Stomach smooth muscle (tissue), 2 donors: Measurements from ENCODE around the gene SGMS2.

Experiments
- H3K27ac ChIP-seq: one replicate; pipeline ENCODE4 v1.7.0; 2013; ENCODE audit warnings: mild to moderate bottlenecking, low read length, inconsistent platforms
- H3K27me3 ChIP-seq, 2 donors: one replicate each; pipeline ENCODE4 v1.7.0; 2013; ENCODE audit warnings: low read length in 2 of 2; ENCODE audit not compliant: insufficient read depth in 2 of 2, control insufficient read depth in 1 of 2
- H3K36me3 ChIP-seq, 2 donors: one replicate each; pipeline ENCODE4 v1.7.0; 2013; ENCODE audit warnings: low read length in 2 of 2; ENCODE audit not compliant: control insufficient read depth in 2 of 2, insufficient read depth in 2 of 2
- H3K4me1 ChIP-seq: one replicate; pipeline ENCODE4 v1.7.0; 2013; ENCODE audit warnings: low read length; ENCODE audit not compliant: control insufficient read depth, insufficient read depth
- H3K4me3 ChIP-seq, 2 donors: one replicate each; pipeline ENCODE4 v1.7.0; 2013; ENCODE audit warnings: low read length in 2 of 2
- H3K9ac ChIP-seq, 2 donors: one replicate each; pipeline ENCODE4 v1.7.0; 2013; ENCODE audit warnings: low read length in 2 of 2, mild to moderate bottlenecking in 1 of 2
- H3K9me3 ChIP-seq, 2 donors: one replicate each; pipeline ENCODE4 v1.7.0; 2013; ENCODE audit warnings: low read length in 2 of 2; ENCODE audit not compliant: control insufficient read depth in 2 of 2
- donor health status: healthy.
- donor health status: Pancreatic carcinoma.

Gene SGMS2

GRCh38 chr4:107804956-107805355, 19.8 kb upstream of the SGMS2 start:
- Histone ChIP-seq H3K27me3 (no peaks in the 10 kb centered on the region), H3K4me3 (no peak overlapping the region), H3K9ac (no peak overlapping the region), H3K36me3 (no peaks in the 10 kb centered on the region), H3K27ac (no peak overlapping the region), H3K9me3 (no peaks in the 10 kb centered on the region), H3K4me1 (no peaks in the 10 kb centered on the region)

GRCh38 chr4:107806196-107806595, 18.5 kb upstream of the SGMS2 start:
- Histone ChIP-seq H3K27ac (no peak overlapping the region), H3K9ac (no peak overlapping the region), H3K36me3 (no peaks in the 10 kb centered on the region), H3K9me3 (no peaks in the 10 kb centered on the region), H3K27me3 (no peaks in the 10 kb centered on the region), H3K4me1 (no peaks in the 10 kb centered on the region), H3K4me3 (no peak overlapping the region)

- H3K9me3 ChIP-seq, result no peaks in the 10 kb centered on the region
- no peaks in the 10 kb centered on the region for H3K27me3 ChIP-seq
- no peak overlapping the region for H3K9ac ChIP-seq
- H3K27ac ChIP-seq, result no peak overlapping the region
- no peaks in the 10 kb centered on the region for H3K4me1 ChIP-seq
- H3K4me3 ChIP-seq, result no peak overlapping the region
- no peaks in the 10 kb centered on the region for H3K36me3 ChIP-seq
These were observed 16.2 kb upstream of the SGMS2 start for GRCh38 chr4:107808572-107808971.

GRCh38 chr4:107809210-107809609, 15.5 kb upstream of the SGMS2 start:
- Histone ChIP-seq H3K27ac (no peak overlapping the region), H3K9ac (no peak overlapping the region), H3K4me3 (no peak overlapping the region), H3K27me3 (no peaks in the 10 kb centered on the region), H3K36me3 (no peaks in the 10 kb centered on the region), H3K9me3 (no peaks in the 10 kb centered on the region), H3K4me1 (no peaks in the 10 kb centered on the region)

- Histone ChIP-seq H3K4me1 (no peaks in the 10 kb centered on the region), H3K36me3 (no peaks in the 10 kb centered on the region), H3K9ac (no peak overlapping the region), H3K27ac (no peak overlapping the region), H3K9me3 (no peaks in the 10 kb centered on the region), H3K4me3 (no peak overlapping the region), H3K27me3 (no peaks in the 10 kb centered on the region)
These were observed 10.0 kb upstream of the SGMS2 start for GRCh38 chr4:107814758-107815157.

- Histone ChIP-seq H3K27ac (no peak overlapping the region), H3K9ac (no peak overlapping the region), H3K9me3 (no peaks in the 10 kb centered on the region), H3K4me3 (no peak overlapping the region), H3K27me3 (no peaks in the 10 kb centered on the region), H3K36me3 (no peaks in the 10 kb centered on the region), H3K4me1 (no peaks in the 10 kb centered on the region)
These were observed 9.6 kb upstream of the SGMS2 start for GRCh38 chr4:107815158-107815557.

- no peaks in the 10 kb centered on the region for H3K27me3 ChIP-seq
- H3K4me3 ChIP-seq, result no peak overlapping the region
- H3K9ac ChIP-seq, result no peak overlapping the region
- no peaks in the 10 kb centered on the region for H3K4me1 ChIP-seq
- H3K9me3 ChIP-seq, result no peaks in the 10 kb centered on the region
- H3K27ac ChIP-seq, result no peak overlapping the region
- H3K36me3 ChIP-seq, result no peaks in the 10 kb centered on the region
These were observed 6.3 kb upstream of the SGMS2 start for GRCh38 chr4:107818301-107818910.

GRCh38 chr4:107823870-107824349, 822 bp upstream of the SGMS2 start:
- Histone ChIP-seq H3K9ac (peak overlapping the region; percentile 82 to 93), H3K4me1 (peaks cover 15% of the 10 kb centered on the region), H3K9me3 (no peaks in the 10 kb centered on the region), H3K27ac (peak overlapping the region; percentile 93), H3K27me3 (no peaks in the 10 kb centered on the region), H3K4me3 (peak overlapping the region; percentile 65 to 89), H3K36me3 (no peaks in the 10 kb centered on the region)

GRCh38 chr4:107825072-107825824, 516 bp downstream of the SGMS2 start:
- peak overlapping the region; percentile 80 to 89 for H3K4me3 ChIP-seq
- H3K27me3 ChIP-seq, result no peaks in the 10 kb centered on the region
- no peaks in the 10 kb centered on the region for H3K9me3 ChIP-seq
- H3K9ac ChIP-seq, result peak overlapping the region; percentile 82 to 88
- no peaks in the 10 kb centered on the region for H3K36me3 ChIP-seq
- peak overlapping the region; percentile 77 for H3K27ac ChIP-seq
- peaks cover 15% of the 10 kb centered on the region for H3K4me1 ChIP-seq

- Histone ChIP-seq H3K4me3 (peak overlapping the region; percentile 80 to 89), H3K36me3 (no peaks in the 10 kb centered on the region), H3K9me3 (no peaks in the 10 kb centered on the region), H3K27ac (peak overlapping the region; percentile 77), H3K4me1 (peaks cover 15% of the 10 kb centered on the region), H3K9ac (peak overlapping the region; percentile 30 to 88), H3K27me3 (no peaks in the 10 kb centered on the region)
These were observed 1.8 kb downstream of the SGMS2 start for GRCh38 chr4:107826421-107826980.
